ENCODE measurements around the gene SULF2.

Gene SULF2

DNA sequence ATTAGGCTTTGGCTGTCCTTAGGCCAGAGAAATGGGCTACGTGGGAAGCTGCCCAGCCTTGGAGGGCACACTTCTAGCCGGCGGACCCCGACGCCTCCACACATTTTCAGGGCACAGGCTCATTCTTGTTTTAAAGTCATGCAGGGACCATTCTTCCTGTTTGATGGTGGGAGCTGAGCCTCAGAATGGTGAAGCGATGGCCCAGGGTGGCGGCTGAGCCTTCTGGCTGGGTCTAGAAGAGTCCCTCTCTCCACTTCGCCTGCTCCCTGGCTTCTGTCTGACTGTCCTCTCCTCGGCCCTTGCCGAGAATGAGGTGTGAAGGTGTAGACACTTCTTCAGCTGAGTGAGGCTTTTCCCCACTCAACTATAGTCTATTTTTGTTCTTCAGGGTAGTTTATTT is 114.4 kb downstream of the SULF2 start:
- no peak for DNase-seq (ENCODE audit: extremely low read depth, low read depth)
- TF ChIP-seq CTCF (IDR thresholded peaks at IDR 0.05; ENCODE audit: low read depth, low read length, missing control alignments) = no peak
- H3K4me3 ChIP-seq (replicated peaks; ENCODE audit: low read depth, low read length) = no peak overlapping the region

DNA sequence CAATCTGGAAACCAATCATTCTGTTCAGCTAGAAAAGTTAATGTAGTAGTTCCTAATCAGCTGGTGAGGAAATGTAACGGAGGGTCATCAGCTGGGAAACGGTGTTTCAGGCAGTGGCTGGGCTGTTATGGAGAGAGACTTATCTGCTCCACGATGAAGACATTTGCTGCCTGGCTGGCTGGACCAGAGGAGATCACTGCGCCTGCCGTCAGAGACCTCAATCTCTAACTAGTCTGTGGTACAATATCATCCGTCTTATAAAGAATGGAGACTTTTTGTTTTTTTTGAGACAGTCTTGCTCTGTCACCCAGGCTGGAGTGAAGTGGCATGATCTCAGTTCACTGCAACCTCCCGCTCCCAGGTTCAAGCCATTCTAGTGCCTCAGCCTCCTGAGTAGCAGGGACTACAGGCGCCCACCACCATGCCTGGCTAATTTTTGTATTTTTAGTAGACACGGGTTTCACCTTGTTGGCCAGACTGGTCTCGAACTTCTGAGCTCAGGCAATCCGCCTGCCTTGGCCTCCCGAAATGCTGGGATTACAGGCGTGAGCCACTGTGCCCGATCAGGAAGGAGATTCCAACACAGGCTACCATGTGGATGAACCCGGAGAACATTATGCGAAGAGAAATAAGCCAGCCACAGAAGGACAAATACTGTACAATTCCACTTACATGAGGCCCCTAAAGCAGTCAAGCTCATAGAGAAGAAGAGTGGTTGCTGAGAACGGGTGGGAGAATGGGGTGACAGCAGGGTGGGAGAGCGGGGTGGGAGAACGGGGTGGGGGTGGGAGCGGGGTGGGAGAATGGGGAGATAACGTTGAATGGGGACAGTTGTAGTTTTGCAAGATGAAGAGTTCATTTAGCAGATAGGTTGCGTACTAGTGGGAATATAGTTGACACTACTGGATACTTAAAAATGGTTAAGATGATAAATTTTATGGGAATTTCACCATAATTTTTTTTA is 115.1 kb downstream of the SULF2 start:
- no peak for TF ChIP-seq CTCF (IDR thresholded peaks at IDR 0.05; ENCODE audit: low read depth, low read length, missing control alignments)
- no peak for DNase-seq (ENCODE audit: extremely low read depth, low read depth)
- no peak overlapping the region for H3K4me3 ChIP-seq (replicated peaks; ENCODE audit: low read depth, low read length)

DNA sequence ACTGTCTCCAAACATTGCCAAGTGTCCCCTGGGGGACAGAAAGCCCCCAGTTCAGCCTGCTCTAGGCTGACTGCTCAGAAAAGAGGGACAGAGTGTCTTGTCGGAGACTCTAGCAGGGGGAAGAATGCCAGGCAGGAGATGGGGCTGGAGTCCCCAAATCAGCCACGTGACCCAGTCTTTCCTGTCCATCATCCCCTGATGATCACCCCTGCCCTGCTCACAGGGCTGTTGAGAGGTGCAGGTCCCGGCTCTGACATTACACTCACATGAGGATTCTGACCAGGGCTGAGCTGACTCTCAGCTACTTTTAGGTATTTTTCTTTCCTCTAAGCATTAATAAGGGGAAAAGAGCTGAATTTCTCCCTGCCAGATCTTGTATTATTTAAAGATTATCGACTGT is 115.8 kb downstream of the SULF2 start:
- H3K4me3 ChIP-seq (replicated peaks; ENCODE audit: low read depth, low read length) = no peak overlapping the region
- TF ChIP-seq CTCF (IDR thresholded peaks at IDR 0.05; ENCODE audit: low read depth, low read length, missing control alignments) = no peak
- no peak for DNase-seq (ENCODE audit: extremely low read depth, low read depth)

DNA sequence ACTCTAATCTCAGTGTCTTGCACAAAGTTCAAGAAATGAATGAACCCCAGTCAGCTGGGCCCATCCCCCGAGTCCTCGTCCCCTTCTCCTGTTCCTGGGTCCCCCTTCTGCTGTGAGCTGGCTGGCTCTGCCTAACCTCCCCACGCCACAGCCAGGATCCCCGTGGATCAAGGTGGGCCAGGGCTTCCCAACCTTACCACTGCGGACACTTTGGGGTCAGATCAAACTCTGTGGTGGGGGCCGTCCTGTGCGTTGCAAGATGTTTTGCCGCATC is 116.2 kb downstream of the SULF2 start:
- DNase-seq (ENCODE audit: extremely low read depth, low read depth) = no peak
- TF ChIP-seq CTCF (IDR thresholded peaks at IDR 0.05; ENCODE audit: low read depth, low read length, missing control alignments) = no peak
- H3K4me3 ChIP-seq (replicated peaks; ENCODE audit: low read depth, low read length) = no peak overlapping the region

DNA sequence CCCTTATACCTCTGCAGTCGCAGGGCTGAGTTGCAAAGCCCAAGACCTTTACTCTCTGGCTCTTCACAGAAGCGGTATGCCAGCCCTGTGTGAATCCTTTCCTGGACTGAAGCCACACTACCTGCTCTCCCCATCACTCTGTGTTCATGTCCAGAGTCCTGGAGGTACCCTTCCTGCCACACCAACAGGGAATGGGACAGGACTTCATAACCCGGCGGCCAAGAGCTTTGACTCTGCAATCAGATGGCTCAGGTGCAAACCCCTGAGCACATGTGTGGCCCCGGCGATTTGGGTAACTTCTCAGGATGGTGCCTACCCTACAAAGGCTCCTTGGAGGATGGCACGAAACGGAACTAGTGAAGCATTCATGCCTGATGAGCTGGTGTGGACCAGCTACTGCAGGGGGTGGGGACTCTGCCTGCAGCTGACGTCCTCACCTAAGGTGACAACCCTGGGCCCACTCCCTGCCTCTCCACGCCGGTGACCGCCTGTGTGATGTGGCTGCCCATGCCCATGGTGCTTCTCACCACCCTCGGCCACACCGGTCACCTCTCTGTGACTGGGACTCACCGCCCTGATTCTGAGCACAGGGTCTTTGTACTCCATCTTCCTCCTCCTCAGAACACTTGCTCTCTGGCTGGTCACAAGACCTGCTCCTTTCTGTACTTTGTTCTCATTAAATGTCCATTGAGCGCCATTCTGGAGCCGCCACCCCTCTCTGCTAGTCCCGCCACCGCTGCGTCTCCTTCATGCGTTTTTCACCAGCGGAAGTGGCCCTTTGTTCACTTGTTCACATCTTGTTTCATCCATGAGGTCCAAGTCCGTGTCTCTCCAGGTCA is 116.7 kb downstream of the SULF2 start:
- H3K4me3 ChIP-seq (replicated peaks; ENCODE audit: low read depth, low read length) = no peak overlapping the region
- DNase-seq (ENCODE audit: extremely low read depth, low read depth) = no peak
- no peak for TF ChIP-seq CTCF (IDR thresholded peaks at IDR 0.05; ENCODE audit: low read depth, low read length, missing control alignments)

DNA sequence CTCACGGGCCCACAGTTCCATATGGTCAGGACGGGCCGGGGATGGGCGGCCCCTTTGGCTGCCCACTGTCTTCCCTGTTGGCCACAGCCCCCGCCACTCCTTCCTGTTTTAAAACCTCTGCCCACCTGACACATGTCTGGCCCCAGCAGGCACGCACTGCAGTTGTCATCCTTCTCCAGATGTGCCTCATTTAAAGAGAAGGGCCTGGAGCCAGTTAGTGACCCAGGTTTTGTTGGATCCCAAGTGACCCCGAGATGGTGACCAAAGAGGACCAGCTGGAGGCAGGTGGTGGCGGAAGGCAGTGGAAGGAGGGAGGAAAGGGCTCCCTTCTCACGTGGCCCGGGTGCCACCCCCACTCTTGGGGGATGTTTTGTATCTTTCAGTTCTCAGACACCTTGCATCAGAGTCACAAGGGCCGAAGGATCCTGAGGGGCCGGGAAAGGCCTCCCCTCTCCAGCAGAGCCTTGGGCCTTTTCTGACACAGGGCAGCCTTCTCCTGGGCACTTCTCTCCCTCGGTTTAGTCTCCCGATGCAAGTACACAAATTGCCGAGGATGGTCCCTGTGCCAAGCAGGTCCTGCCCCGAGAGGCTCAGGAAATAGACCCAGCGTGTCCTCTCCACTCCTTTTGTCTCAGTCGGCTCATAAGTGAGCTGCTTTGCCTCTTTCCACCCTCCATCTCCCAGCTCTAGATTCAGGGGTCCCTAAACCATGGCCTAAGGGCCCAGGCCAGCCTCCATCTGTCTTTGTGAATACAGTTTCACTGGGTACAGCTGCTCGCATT is 117.6 kb downstream of the SULF2 start:
- no peak overlapping the region for H3K4me3 ChIP-seq (replicated peaks; ENCODE audit: low read depth, low read length)
- DNase-seq (ENCODE audit: extremely low read depth, low read depth) = peak; percentile 25
- TF ChIP-seq CTCF (IDR thresholded peaks at IDR 0.05; ENCODE audit: low read depth, low read length, missing control alignments) = no peak
